Parathyroid adenoma (tissue), 2 donors: ENCODE data around the gene RALGAPB.
"Not testable (repeated sequence)": the region's sequence is repeated elsewhere in the genome, so short reads cannot be mapped to it uniquely, and the experiment has no call there.

ENCODE experiments used
- H2AFZ ChIP-seq: fragments of 300-600 bp; sonication (generic); one replicate; pipeline ENCODE4 v1.7.0; 2017; ENCODE audit warnings: antibody characterized with exemption, mild to moderate bottlenecking
- H3K27ac ChIP-seq: fragments of 300-600 bp; sonication (generic); one replicate; pipeline ENCODE4 v1.7.0; 2017
- H3K27me3 ChIP-seq: fragments of 300-600 bp; sonication (generic); one replicate; pipeline ENCODE4 v1.7.0; 2017; ENCODE audit warnings: low read length; ENCODE audit not compliant: control insufficient read depth, insufficient read depth
- H3K36me3 ChIP-seq: fragments of 300-600 bp; sonication (generic); one replicate; pipeline ENCODE4 v1.7.0; 2017; ENCODE audit warnings: low read length; ENCODE audit not compliant: control insufficient read depth, insufficient read depth
- H3K4me1 ChIP-seq: fragments of 300-600 bp; sonication (generic); one replicate; pipeline ENCODE4 v1.7.0; 2017; ENCODE audit warnings: control low read depth
- H3K4me2 ChIP-seq: fragments of 300-600 bp; sonication (generic); one replicate; pipeline ENCODE4 v1.7.0; 2017; ENCODE audit warnings: low read length
- H3K4me3 ChIP-seq: fragments of 300-600 bp; sonication (generic); one replicate; pipeline ENCODE4 v1.7.0; 2017; ENCODE audit warnings: low read depth, low read length
- H3K79me2 ChIP-seq: fragments of 300-600 bp; sonication (generic); one replicate; pipeline ENCODE4 v1.7.0; 2017; ENCODE audit warnings: control low read depth
- H3K9ac ChIP-seq: fragments of 300-600 bp; sonication (generic); one replicate; pipeline ENCODE4 v1.7.0; 2017; ENCODE audit warnings: mild to moderate bottlenecking
- H3K9me3 ChIP-seq: fragments of 300-600 bp; sonication (generic); one replicate; pipeline ENCODE4 v1.7.0; 2017; ENCODE audit warnings: low read length; ENCODE audit not compliant: control insufficient read depth
- CTCF ChIP-seq: fragments of 300-600 bp; sonication (generic); IDR thresholded peaks from one replicate; pipeline ENCODE4 v1.7.0; 2017; ENCODE audit warnings: antibody characterized with exemption, mild to moderate bottlenecking
- donor health status: primary hyperparathyroidism.

RALGAPB gene

GRCh38 chr20:38590676-38591473 is 118.2 kb downstream of the RALGAPB start:
- Histone ChIP-seq H3K4me1 (no peaks in the 10 kb centered on the region), H3K27me3 (no peaks in the 10 kb centered on the region), H3K9me3 (no peaks in the 10 kb centered on the region), H2AFZ (no peak overlapping the region), H3K4me2 (no peak overlapping the region), H3K36me3 (no peaks in the 10 kb centered on the region), H3K9ac (no peak overlapping the region), H3K4me3 (no peak overlapping the region), H3K79me2 (no peaks in the 10 kb centered on the region), H3K27ac (no peak overlapping the region)
- TF ChIP-seq CTCF: no peak

- no peaks in the 10 kb centered on the region for H3K36me3 ChIP-seq
- H3K9ac ChIP-seq: no peak overlapping the region
- no peak overlapping the region for H3K4me3 ChIP-seq
- no peak overlapping the region for H3K27ac ChIP-seq
- no peak overlapping the region for H2AFZ ChIP-seq
- TF ChIP-seq CTCF: no peak
- no peaks in the 10 kb centered on the region for H3K9me3 ChIP-seq
- no peaks in the 10 kb centered on the region for H3K79me2 ChIP-seq
- H3K4me2 ChIP-seq: no peak overlapping the region
- no peaks in the 10 kb centered on the region for H3K27me3 ChIP-seq
- no peaks in the 10 kb centered on the region for H3K4me1 ChIP-seq
Measured at GRCh38 chr20:38591474-38592410, 119.1 kb downstream of the RALGAPB start.

- not testable (repeated sequence) for H3K4me2 ChIP-seq, H3K9ac ChIP-seq, H3K79me2 ChIP-seq, H3K4me1 ChIP-seq, H3K36me3 ChIP-seq, H3K4me3 ChIP-seq, H2AFZ ChIP-seq, H3K27me3 ChIP-seq, H3K27ac ChIP-seq, H3K9me3 ChIP-seq
Measured at GRCh38 chr20:38592411-38592790, 119.8 kb downstream of the RALGAPB start.

GRCh38 chr20:38594281-38594680 is 121.6 kb downstream of the RALGAPB start:
- H2AFZ ChIP-seq, H3K4me1 ChIP-seq, H3K27ac ChIP-seq, H3K27me3 ChIP-seq, H3K4me3 ChIP-seq, H3K9me3 ChIP-seq, H3K9ac ChIP-seq, H3K36me3 ChIP-seq, H3K4me2 ChIP-seq, H3K79me2 ChIP-seq: not testable (repeated sequence)

- not testable (repeated sequence) for H3K36me3 ChIP-seq, H3K4me3 ChIP-seq, H3K27me3 ChIP-seq, H3K9me3 ChIP-seq, H3K4me1 ChIP-seq, H3K9ac ChIP-seq, H3K27ac ChIP-seq, H3K4me2 ChIP-seq, H3K79me2 ChIP-seq, H2AFZ ChIP-seq
Measured at GRCh38 chr20:38595886-38596285, 123.2 kb downstream of the RALGAPB start.

- Histone ChIP-seq H3K27me3 (no peaks in the 10 kb centered on the region), H3K4me1 (peaks cover 2% of the 10 kb centered on the region), H3K4me2 (no peak overlapping the region), H2AFZ (no peak overlapping the region), H3K9ac (no peak overlapping the region), H3K79me2 (no peaks in the 10 kb centered on the region), H3K36me3 (no peaks in the 10 kb centered on the region), H3K4me3 (no peak overlapping the region), H3K27ac (no peak overlapping the region), H3K9me3 (no peaks in the 10 kb centered on the region)
- no peak for TF ChIP-seq CTCF
Measured at GRCh38 chr20:38599410-38599882, 126.8 kb downstream of the RALGAPB start.
